ENCODE results near the gene PDCL3.

GRCh38 chr2:100596465-100596864 is 33.7 kb downstream of the PDCL3 start:
- TF ChIP-seq POLR2A (IDR thresholded peaks at IDR 0.05) (no peak), CTCF (IDR thresholded peaks at IDR 0.05) (no peak)
